Measurements from ENCODE around the gene ULK4. TPM values are rescaled to one million over a fixed set of nuclear protein-coding genes. Genes with fewer than 3 reads are reported as not detected.

ULK4 gene
- total RNA-seq, 2 donors from 2014 or later, result 11.1 to 17.9 TPM

DNA sequence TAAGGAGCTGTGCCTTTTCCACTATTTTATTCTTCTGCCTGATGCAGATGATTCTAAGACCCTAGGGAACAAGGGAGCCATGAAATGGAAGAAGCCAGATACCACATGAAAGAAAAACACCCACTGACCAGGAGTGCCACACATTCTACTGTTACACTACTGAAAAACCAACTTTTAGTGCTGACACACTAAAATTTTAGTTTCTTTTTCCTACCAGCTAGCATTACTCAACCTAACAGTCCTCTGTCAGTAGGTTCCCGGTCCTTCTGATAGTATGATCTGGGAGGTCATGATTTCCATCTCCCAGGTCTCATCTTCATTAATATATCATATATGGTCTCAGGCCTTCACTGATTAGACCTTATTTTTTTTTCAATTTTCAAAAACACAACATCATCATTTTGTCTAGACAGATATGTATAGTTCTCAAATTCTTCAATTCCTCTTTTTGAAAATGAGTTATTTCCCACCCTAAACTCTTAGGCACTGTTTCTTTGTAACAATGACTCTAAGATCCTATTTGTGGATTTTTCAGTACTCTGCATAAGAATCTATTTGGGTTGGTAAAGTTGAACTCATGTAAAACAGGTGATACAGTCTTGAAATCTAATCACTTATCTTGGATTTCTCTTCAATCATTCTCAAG, 440.8 kb downstream of the ULK4 start:
- H3K4me1 Mint-ChIP-seq, result peaks cover 11% of the 10 kb centered on the region
- peaks cover 3% of the 10 kb centered on the region for H3K9me3 Mint-ChIP-seq
- no peak overlapping the region for H3K4me3 Mint-ChIP-seq
- Histone ChIP-seq H3K27me3 (ENCODE audit: control insufficient read depth, insufficient read depth, low read length, poor library complexity, severe bottlenecking) (no peaks in the 10 kb centered on the region), H3K9ac (ENCODE audit: extremely low read depth, low read length, poor library complexity, severe bottlenecking) (no peak overlapping the region), H3K4me3 (ENCODE audit: low read length) (no peak overlapping the region), H3K4me1 (ENCODE audit: control insufficient read depth, insufficient read depth, low read length) (no peaks in the 10 kb centered on the region), H3K27ac (ENCODE audit: low read depth, low read length) (no peak overlapping the region), H3K36me3 (ENCODE audit: control insufficient read depth, insufficient read depth, low read length) (no peaks in the 10 kb centered on the region), H3K9me3 (ENCODE audit: control insufficient read depth, low read length) (no peaks in the 10 kb centered on the region)
- WGBS, 2 experiments (ENCODE audit: insufficient coverage in 1 of 2, insufficient read length in 1 of 2), result 89 to 100% methylated on average over 1 of the region's 1 CpG
- no peaks in the 10 kb centered on the region for H3K36me3 Mint-ChIP-seq (ENCODE audit: low read depth)
- H3K27ac Mint-ChIP-seq, result no peak overlapping the region
- H3K27me3 Mint-ChIP-seq (ENCODE audit: insufficient read depth), result no peaks in the 10 kb centered on the region
- no peak for DNase-seq
- TF ChIP-seq, protein P1, sequence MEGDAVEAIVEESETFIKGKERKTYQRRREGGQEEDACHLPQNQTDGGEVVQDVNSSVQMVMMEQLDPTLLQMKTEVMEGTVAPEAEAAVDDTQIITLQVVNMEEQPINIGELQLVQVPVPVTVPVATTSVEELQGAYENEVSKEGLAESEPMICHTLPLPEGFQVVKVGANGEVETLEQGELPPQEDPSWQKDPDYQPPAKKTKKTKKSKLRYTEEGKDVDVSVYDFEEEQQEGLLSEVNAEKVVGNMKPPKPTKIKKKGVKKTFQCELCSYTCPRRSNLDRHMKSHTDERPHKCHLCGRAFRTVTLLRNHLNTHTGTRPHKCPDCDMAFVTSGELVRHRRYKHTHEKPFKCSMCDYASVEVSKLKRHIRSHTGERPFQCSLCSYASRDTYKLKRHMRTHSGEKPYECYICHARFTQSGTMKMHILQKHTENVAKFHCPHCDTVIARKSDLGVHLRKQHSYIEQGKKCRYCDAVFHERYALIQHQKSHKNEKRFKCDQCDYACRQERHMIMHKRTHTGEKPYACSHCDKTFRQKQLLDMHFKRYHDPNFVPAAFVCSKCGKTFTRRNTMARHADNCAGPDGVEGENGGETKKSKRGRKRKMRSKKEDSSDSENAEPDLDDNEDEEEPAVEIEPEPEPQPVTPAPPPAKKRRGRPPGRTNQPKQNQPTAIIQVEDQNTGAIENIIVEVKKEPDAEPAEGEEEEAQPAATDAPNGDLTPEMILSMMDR (conservative IDR thresholded peaks at IDR 0.05), result no peak

DNA sequence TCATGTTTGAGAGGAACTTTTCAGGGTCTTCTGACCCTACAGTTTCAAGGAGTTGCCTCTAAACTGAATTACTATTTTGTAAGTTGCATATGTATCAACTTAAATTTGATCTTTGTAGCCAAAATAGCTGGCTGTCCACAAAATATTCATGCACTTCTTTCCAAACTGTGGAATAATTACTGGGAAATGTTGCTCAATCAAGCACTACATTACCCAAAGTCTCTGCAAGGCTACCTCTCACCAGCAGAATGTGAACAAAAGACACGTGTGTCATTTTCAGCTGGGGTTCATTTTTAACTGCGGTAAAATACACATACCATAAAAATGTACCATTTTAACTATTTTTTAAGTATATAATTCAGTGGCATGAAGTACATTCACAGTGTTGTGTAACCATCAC, 442.2 kb downstream of the ULK4 start:
- Mint-ChIP-seq H3K4me1 (peaks cover 4% of the 10 kb centered on the region), H3K9me3 (peaks cover 9% of the 10 kb centered on the region), H3K36me3 (ENCODE audit: low read depth) (no peaks in the 10 kb centered on the region), H3K27me3 (ENCODE audit: insufficient read depth) (no peaks in the 10 kb centered on the region), H3K27ac (no peak overlapping the region), H3K4me3 (no peak overlapping the region)
- no peak overlapping the region for H3K4me3 ChIP-seq (ENCODE audit: low read length)
- no peaks in the 10 kb centered on the region for H3K36me3 ChIP-seq (ENCODE audit: control insufficient read depth, insufficient read depth, low read length)
- H3K4me1 ChIP-seq (ENCODE audit: control insufficient read depth, insufficient read depth, low read length), result no peaks in the 10 kb centered on the region
- H3K9ac ChIP-seq (ENCODE audit: extremely low read depth, low read length, poor library complexity, severe bottlenecking), result no peak overlapping the region
- H3K9me3 ChIP-seq (ENCODE audit: control insufficient read depth, low read length), result no peaks in the 10 kb centered on the region
- H3K27ac ChIP-seq (ENCODE audit: low read depth, low read length), result no peak overlapping the region
- TF ChIP-seq, protein P1 (conservative IDR thresholded peaks at IDR 0.05), result no peak
- no peaks in the 10 kb centered on the region for H3K27me3 ChIP-seq (ENCODE audit: control insufficient read depth, insufficient read depth, low read length, poor library complexity, severe bottlenecking)
- WGBS, 2 experiments (ENCODE audit: insufficient coverage in 1 of 2, insufficient read length in 1 of 2), result 84% methylated on average over 2 of the region's 2 CpGs; no CpG with 5 or more reads in 1 of the 2 experiments
- DNase-seq, result no peak

DNA sequence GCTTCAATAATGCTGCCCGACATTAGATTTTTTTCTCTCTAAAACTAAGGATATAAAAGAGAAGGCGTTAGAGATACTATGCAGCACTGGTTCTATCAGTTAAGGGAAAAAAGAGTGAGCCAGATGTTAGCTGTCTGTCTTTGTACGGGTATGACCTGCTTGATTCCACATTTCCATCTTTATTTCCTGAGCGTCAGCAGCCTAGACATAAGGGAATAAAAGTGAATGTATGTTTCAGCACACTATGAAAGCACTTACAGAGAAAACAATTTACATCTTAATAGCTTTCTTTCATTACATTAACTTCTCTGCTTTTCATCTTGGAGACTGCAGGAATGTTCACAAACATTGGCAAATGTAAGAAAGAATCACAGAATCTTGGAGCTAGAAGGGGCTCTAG, 443.3 kb downstream of the ULK4 start:
- Histone ChIP-seq H3K27ac (ENCODE audit: low read depth, low read length) (no peak overlapping the region), H3K27me3 (ENCODE audit: control insufficient read depth, insufficient read depth, low read length, poor library complexity, severe bottlenecking) (no peaks in the 10 kb centered on the region), H3K9ac (ENCODE audit: extremely low read depth, low read length, poor library complexity, severe bottlenecking) (no peak overlapping the region), H3K4me3 (ENCODE audit: low read length) (no peak overlapping the region), H3K36me3 (ENCODE audit: control insufficient read depth, insufficient read depth, low read length) (no peaks in the 10 kb centered on the region), H3K9me3 (ENCODE audit: control insufficient read depth, low read length) (no peaks in the 10 kb centered on the region), H3K4me1 (ENCODE audit: control insufficient read depth, insufficient read depth, low read length) (no peaks in the 10 kb centered on the region)
- TF ChIP-seq, protein P1 (conservative IDR thresholded peaks at IDR 0.05), result no peak
- H3K27me3 Mint-ChIP-seq (ENCODE audit: insufficient read depth), result no peaks in the 10 kb centered on the region
- no peak for DNase-seq
- H3K4me3 Mint-ChIP-seq, result no peak overlapping the region
- 60 to 90% methylated on average over 1 to 4 of the region's 4 CpGs for WGBS, 2 experiments (ENCODE audit: insufficient coverage in 1 of 2, insufficient read length in 1 of 2)
- H3K27ac Mint-ChIP-seq, result no peak overlapping the region
- H3K4me1 Mint-ChIP-seq, result no peaks in the 10 kb centered on the region
- no peaks in the 10 kb centered on the region for H3K36me3 Mint-ChIP-seq (ENCODE audit: low read depth)
- H3K9me3 Mint-ChIP-seq, result peaks cover 9% of the 10 kb centered on the region

Data from endodermal cell (in vitro differentiated cells).